Inferior parietal cortex (tissue), 1 donor: ENCODE results near the gene CARMIL1.
"Not testable (repeated sequence)": the region's sequence is repeated elsewhere in the genome, so short reads cannot be mapped to it uniquely, and the experiment has no call there.

ENCODE experiments used
- DNase-seq: peaks from one replicate; pipeline ENCODE4 v3.0.0-alpha.2; 2016; ENCODE audit errors: extremely low spot score

The CARMIL1 gene

DNA sequence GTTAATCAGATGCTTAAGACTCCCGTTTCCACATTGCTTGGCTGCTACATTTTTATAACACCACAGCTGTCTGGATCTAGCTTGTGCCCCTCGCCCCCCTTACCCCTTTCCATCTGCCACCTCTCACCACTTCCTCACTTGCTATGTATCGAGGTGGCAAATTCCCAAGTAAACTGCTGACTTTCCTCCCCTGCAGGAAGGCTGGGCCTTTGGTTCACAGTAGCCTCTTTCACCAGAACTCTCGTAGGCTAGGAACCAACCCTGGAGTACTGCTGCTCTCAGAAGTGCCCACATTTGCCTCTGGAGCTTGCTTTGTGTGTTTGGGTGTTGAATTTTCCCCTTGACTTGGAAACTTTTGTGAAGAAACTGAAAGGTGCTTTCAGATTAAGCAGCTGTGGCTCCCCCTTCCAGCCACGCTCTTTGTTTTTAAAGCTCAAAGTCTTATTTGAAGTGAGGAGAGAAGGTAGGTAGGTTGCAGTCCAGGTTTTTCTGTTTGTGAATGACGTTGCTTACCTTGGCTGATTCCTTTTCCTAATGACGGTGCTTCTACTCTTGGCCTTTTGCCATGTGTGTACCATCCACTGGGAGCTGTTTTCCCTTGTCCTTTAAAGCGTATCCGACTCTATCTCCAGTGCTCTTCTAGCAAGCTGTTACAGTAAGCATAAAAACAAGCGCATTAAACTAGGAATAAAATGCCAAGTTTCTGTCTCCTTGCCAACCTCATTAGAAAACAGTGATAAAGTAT, 90.4 kb downstream of the CARMIL1 start:
- DNase-seq, result no peak

GRCh38 chr6:25370178-25371036, 91.2 kb downstream of the CARMIL1 start:
- DNase-seq, result no peak

DNA sequence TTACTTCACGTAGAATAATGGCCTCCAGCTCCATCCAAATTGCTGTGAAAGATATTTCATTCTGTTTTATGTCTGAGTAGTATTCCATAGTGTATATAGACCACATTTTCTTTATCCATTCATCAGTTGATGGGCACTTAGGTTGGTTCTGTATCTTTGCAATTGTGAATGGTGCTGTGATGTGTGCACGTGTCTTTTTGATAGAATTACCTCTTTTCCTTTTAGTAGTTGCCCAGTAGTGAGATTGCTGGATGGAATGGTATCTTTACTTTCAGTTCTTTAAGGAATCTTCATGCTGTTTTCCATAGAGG, 91.8 kb downstream of the CARMIL1 start:
- DNase-seq, result no peak

GRCh38 chr6:25375125-25375524, 96.0 kb downstream of the CARMIL1 start:
- no peak for DNase-seq

- DNase-seq, result no peak
Measured at GRCh38 chr6:25377664-25378063, 98.5 kb downstream of the CARMIL1 start.

DNA sequence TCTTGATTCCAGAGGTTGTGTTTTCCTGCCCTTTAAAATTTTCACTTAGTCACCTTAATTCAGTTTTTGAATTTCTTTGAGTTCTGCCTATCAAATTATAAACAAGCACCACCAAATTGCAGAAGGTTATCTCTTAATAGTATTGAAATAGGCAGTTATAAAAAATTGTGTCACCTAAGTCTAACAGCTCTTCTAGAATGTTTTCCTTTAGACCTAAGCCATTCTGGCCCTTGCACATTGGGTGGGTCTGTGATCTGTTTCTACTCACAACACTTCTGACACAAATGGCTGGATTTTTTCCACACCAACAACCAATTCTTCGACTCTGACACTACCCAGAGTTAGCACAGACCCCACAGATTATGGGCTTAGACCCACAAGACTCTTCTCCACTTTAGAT, 101.9 kb downstream of the CARMIL1 start:
- DNase-seq, result no peak

- not testable (repeated sequence) for DNase-seq
Measured at GRCh38 chr6:25382476-25382875, 103.3 kb downstream of the CARMIL1 start.

DNA sequence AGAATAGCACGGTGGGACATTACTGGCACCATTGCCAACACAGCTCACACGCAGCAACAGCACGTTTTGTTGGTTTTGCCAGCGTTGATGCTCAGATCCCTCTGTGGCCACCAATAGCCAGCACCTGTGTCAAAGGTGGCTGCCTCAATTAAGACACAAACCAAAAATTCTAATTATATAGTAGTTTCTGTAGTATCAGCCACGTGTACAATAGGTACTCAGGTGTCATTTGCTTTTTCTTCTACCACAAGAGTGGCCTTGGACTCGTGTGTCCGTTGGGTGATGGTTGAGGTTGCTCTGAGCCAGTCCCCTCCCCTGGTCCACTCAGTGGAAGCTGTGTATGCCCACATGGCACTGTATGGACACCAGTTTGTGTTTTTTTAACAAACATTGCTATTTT, 105.1 kb downstream of the CARMIL1 start:
- no peak for DNase-seq

DNA sequence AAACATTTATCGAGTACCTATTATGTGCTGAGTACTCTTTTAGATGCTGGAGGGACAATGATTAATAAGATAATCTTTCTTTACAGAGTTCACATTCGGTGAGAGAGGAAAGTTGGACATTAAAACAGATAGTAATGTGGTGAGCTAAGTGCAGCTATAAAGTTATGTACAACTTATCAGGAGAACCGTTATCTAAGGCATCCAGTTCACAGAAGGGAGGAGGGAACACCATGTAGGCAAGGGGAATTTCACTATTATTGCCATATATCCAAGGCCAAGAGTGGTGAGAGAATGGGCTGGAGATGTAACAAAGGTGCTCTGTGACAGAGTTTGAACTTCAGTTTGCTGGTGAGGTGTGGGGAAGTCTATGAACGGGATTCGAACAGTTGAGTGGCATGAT, 105.8 kb downstream of the CARMIL1 start:
- no peak for DNase-seq

DNA sequence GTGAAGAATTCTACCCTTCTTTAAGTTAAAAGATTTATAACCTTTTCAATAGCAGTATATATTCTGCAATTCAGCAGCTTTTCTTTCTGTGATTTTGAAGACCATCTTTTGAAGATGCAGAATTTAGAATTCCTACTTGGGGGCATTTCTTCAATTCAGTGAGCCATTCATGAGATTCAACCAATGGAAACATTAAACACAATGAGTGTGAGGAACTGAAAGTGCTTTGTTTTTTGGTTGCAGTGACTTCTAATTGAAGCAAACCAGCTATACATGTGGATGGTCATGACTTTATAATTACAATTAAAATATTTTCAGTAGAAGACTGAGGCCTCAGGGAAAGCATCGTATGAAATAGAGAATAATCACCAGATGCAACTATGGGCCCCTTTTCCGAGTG, 108.3 kb downstream of the CARMIL1 start:
- DNase-seq, result no peak

DNA sequence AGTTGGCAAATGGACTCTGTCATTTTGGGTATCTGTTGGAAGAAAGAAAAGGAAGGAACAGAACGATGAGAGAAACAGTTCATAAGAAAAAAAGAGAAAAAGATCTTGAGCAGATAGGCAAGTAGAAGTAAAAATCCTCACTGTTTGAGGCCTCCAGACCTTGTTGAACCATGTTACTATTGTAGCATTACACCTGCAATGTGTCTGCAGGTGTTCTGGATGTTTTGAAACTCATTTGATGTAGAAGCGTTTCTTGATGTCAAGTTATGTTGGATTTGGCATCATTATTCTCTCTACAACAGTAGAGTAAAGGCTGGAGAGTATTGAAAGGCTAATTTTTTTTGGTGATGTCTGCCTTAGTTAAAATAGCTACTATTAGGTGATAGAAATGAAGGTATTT, 108.7 kb downstream of the CARMIL1 start:
- DNase-seq, result no peak

DNA sequence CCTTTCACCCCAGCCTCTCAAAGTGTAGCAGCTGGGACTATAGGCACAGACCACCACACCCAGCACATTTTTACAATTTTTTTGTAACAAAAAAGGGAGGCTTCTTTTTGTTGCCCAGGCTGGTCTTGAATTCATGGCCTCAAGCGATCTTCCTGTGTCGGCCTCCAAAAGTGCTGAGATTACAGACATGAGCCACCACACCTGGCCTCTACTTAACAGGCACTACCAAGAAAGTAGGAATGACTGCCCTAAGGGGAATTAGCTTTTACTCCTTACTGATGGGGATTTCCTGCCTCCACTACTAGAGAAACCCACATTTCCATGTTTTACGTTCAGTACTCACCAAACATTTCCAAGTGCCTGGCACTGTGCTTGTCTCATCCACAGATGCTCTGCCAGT, 109.6 kb downstream of the CARMIL1 start:
- DNase-seq, result no peak

DNA sequence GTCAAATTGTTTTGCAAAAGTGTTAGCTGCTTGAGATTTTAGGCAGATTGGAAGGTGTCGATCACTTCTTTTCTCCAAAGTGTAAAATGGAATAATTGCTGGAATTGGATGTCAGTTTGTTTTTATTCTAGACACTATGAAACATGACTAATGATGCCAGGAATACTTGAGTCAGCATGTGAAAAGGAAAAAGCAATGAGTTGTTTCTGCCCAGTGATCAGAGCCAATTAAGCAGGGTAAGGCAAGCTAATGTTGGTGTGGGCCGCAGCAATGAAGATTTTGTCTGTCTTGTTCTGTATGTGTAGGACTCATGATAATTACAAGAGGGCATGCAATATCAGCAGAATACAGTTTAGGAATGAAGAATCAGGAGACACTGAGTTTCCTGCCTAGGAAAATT, 110.3 kb downstream of the CARMIL1 start:
- DNase-seq, result no peak

DNA sequence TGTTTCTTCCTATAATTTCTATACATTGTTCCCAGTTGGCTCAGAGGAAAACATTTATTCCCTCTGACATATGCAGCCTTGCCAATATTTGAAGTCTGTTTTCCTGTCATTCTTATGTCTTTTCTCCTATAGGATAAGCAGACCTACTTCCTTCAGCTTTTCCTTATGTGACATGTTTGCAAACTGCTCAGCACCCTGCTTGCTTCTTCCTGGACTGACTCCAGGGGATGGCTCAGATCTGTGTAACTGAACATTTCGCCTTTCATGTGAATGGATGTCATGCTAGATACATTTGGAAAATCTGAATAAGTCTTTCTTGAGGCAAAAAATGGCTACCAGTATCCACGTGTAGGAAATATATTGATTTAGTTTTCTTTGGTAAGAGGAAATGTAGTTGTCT, 113.2 kb downstream of the CARMIL1 start:
- DNase-seq, result no peak

- DNase-seq, result no peak
Measured at GRCh38 chr6:25395731-25396130, 116.6 kb downstream of the CARMIL1 start.

- no peak for DNase-seq
Measured at GRCh38 chr6:25397406-25397805, 118.2 kb downstream of the CARMIL1 start.

- DNase-seq, result no peak
Measured at GRCh38 chr6:25399885-25400284, 120.7 kb downstream of the CARMIL1 start.

DNA sequence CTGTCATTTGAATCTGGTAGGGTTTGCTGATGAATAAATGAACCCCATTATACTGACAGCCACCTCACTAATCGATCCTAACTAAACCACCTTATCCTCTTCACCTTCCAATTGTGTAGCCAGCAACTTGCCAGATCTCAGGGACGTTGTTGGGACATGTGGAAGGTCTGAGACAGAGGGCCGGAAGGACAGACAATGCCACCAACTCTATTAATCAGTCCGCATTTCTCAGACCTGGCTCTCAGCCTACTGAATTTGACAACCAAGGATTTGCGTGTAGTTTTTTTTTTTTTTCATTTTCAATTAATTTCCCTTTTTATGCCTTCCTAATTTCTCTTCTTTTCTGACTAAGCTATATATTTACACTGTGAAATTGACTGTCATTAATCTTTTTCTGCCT, 122.5 kb downstream of the CARMIL1 start:
- DNase-seq, result no peak

DNA sequence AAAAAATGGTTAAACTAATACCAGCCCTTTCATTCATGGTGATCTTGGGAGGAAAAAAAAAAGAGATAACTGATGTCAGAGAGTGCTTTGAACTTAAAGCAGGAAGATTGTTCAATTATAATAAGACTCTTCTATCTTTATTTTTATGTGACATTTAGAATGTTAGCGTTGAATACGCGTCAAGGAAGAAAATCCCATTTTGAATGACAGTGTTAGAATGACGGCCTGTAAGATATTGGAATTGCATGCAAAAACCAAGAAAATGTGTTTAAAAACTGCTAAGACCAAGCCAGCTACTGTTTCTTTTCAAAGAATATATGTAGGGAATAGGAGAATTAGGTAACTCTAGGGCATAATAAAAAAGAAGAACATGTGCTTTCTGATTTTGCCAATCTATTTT, 123.0 kb downstream of the CARMIL1 start:
- DNase-seq, result no peak

DNA sequence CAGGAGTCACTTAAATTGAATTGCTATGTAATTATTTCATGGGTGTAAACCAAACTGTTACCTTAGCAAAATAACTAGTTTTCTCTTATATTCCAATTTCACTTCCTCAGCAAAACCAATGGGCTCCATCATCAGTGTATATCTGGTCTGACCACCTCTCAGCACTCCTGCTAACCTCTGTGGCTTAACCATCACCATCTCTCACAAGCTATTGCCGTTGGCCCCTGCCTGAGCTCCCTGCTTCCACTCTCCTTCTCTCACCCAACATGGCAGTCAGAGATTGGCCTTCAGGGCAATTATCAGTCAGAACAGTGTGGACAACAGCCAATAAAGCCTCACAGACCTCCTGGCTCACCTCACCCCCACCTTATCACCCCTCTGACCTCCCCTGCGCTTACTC, 124.0 kb downstream of the CARMIL1 start:
- no peak for DNase-seq

GRCh38 chr6:25404091-25404490, 124.9 kb downstream of the CARMIL1 start:
- no peak for DNase-seq

DNA sequence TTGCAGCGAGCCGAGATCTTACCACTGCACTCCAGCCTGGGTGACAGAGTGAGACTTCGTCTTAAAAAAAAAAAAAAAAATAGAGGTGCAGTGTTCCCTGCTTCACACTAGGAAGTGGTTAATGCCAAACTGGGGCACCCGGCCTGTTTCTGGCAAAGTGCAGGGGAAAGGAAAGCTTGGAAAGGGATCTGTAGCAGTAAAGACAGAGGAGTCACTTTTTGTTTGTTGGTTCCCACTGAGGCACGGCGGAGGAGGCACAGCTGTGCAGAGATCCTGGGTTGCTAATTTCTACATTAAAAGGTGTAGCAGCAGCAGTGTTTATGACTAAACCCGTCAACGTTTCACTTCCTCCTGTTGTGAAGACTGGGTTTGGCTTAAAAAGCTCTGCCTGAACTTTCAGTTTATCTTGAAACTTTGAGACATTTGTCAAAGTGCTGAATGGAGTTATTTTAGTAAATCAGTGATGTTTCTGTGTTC, 125.6 kb downstream of the CARMIL1 start:
- no peak for DNase-seq

DNA sequence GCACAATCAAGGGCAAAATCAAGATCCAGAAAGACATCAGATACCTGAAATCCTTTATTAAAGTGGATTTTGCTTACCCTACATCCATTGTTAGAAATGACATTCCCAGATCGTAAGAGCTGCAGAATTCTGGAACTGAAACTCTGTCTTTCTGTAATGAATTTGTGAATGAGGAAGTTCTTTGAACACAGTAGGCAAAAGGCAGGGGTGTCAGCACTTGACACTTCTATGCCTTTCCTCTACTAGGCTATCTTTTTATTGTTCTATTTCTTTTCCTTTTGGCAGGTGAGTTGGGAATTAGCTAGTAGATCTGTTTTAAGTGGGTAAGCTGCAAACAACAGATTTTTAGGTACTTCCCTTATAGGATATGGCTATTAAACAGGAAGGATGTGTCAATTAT, 126.3 kb downstream of the CARMIL1 start:
- DNase-seq, result no peak
